Lower leg skin (tissue), 4 donors: ENCODE data around the gene RERE. TPM values are rescaled to one million over a fixed set of nuclear protein-coding genes. Genes with fewer than 3 reads are reported as not detected.
A peak's percentile ranks its signal among the peaks of the same experiment; 100 is the strongest.

ENCODE experiments used
- DNase-seq, 2 donors: peaks; one replicate each; pipeline ENCODE4 v3.0.0-alpha.2; 2019; ENCODE audit warnings: low spot score in 2 of 2
- H3K4me3 ChIP-seq: fragments of 200-600 bp; sonication (generic); 2 replicates; pipeline ENCODE4 v1.5.1; 2017; ENCODE audit warnings: mild to moderate bottlenecking, low read depth; ENCODE audit not compliant: poor library complexity, severe bottlenecking
- CTCF ChIP-seq, 3 donors: fragments of 450-650 bp; IDR thresholded peaks; one replicate each; pipeline ENCODE4 v1.5.1; 2016; ENCODE audit warnings: antibody characterized with exemption in 3 of 3, mild to moderate bottlenecking in 3 of 3, moderate library complexity in 2 of 3
- POLR2A ChIP-seq, 2 donors: fragments of 450-650 bp; IDR thresholded peaks; one replicate each; pipeline ENCODE4 v1.6.1; 2016 to 2017; ENCODE audit warnings: antibody characterized with exemption in 2 of 2, mild to moderate bottlenecking in 1 of 2, moderate library complexity in 1 of 2
- WGBS, 2 donors: methylation state at CpG; one replicate each; pipeline ENCODE4 v1.1.5; 2018; 5-methylcytosine and 5-hydroxymethylcytosine counted together
- intact Hi-C: fragments of 100-400 bp; cut with DNase I; formaldehyde crosslinking; loops from one replicate; pipeline ENCODE4 v1.15.0; 2023; ENCODE audit warnings: low total_unique reads
- total RNA-seq, 4 donors: library from RNA; depleted of rRNA; stranded (reverse); fragments of >200 nt; gene quantifications; one replicate each; pipeline ENCODE4 v1.1.0, GENCODE V29; 2016

RERE gene
- total RNA-seq, 4 donors from 2014 or later: 41.0 to 84.9 (median 76.8) TPM

GRCh38 chr1:8315573-8316475, 501.6 kb downstream of the RERE start:
- WGBS, 2 donors: 80 to 85% methylated on average over 14 of the region's 14 CpGs
- intact Hi-C loops: loop anchor here (5.0 to 10.0 kb wide), 2 partner anchors 71 to 339 kb away; no protein-coding TSS in a partner anchor

GRCh38 chr1:8314346-8315280, 502.8 kb downstream of the RERE start:
- DNase-seq: peak; percentile 69 to 93
- 34 to 42% methylated on average over 21 of the region's 21 CpGs for WGBS, 2 donors
- intact Hi-C loops: loop anchor here (5.0 to 10.0 kb wide), 3 partner anchors 70 to 337 kb away; no protein-coding TSS in a partner anchor
- no peak overlapping the region for H3K4me3 ChIP-seq
- no peak for TF ChIP-seq POLR2A (IDR thresholded peaks at IDR 0.05)
- TF ChIP-seq CTCF (IDR thresholded peaks at IDR 0.05): peak in 1 of 3 donors; percentile 49

More at GRCh38 chr1:8315573-8316475, 501.6 kb downstream of the RERE start:
- TF ChIP-seq CTCF (IDR thresholded peaks at IDR 0.05) (no peak), POLR2A (IDR thresholded peaks at IDR 0.05) (no peak)
- no peak overlapping the region for H3K4me3 ChIP-seq
- no peak for DNase-seq

- intact Hi-C loops: loop anchor here (5.0 to 10.0 kb wide), 2 partner anchors 68 to 281 kb away; no protein-coding TSS in a partner anchor
- no peak overlapping the region for H3K4me3 ChIP-seq
- no peak for TF ChIP-seq CTCF (IDR thresholded peaks at IDR 0.05)
- TF ChIP-seq POLR2A (IDR thresholded peaks at IDR 0.05): no peak
- DNase-seq: no peak
- WGBS, 2 donors: 76 to 82% methylated on average over 6 of the region's 6 CpGs
Observed at GRCh38 chr1:8313231-8313630, 504.2 kb downstream of the RERE start.

GRCh38 chr1:8312235-8313218, 504.9 kb downstream of the RERE start:
- DNase-seq: no peak
- intact Hi-C loops: loop anchor here (5.0 to 10.0 kb wide), 2 partner anchors 68 to 280 kb away; no protein-coding TSS in a partner anchor
- WGBS, 2 donors: 71 to 77% methylated on average over 17 of the region's 17 CpGs

More at GRCh38 chr1:8312235-8313218, 504.9 kb downstream of the RERE start:
- TF ChIP-seq CTCF (IDR thresholded peaks at IDR 0.05): no peak
- TF ChIP-seq POLR2A (IDR thresholded peaks at IDR 0.05): no peak
- H3K4me3 ChIP-seq: no peak overlapping the region
